ENCODE data around the gene CNN2. TPM values are rescaled to one million over a fixed set of nuclear protein-coding genes. Genes with fewer than 3 reads are reported as not detected.

CNN2 gene
- total RNA-seq, 1 donor from 2014 or later: 436 TPM

GRCh38 chr19:1047696-1048147, 21.3 kb downstream of the CNN2 start:
- intact Hi-C loops (cut with micrococcal nuclease): no loop called here

GRCh38 chr19:1049106-1049505, 22.7 kb downstream of the CNN2 start:
- intact Hi-C loops (cut with micrococcal nuclease): no loop called here

GRCh38 chr19:1049800-1050199, 23.4 kb downstream of the CNN2 start:
- intact Hi-C loops (cut with micrococcal nuclease): no loop called here

GRCh38 chr19:1050989-1051788, 24.8 kb downstream of the CNN2 start:
- intact Hi-C loops (cut with micrococcal nuclease): no loop called here

GRCh38 chr19:1051791-1052190, 25.4 kb downstream of the CNN2 start:
- intact Hi-C loops (cut with micrococcal nuclease): no loop called here

- intact Hi-C loops (cut with micrococcal nuclease): no loop called here
Measured at GRCh38 chr19:1052349-1052975, 26.1 kb downstream of the CNN2 start.

- intact Hi-C loops (cut with micrococcal nuclease): no loop called here
Measured at GRCh38 chr19:1053176-1054101, 27.0 kb downstream of the CNN2 start.

GRCh38 chr19:1054102-1055027, 28.0 kb downstream of the CNN2 start:
- intact Hi-C loops (cut with micrococcal nuclease): no loop called here

GRCh38 chr19:1055028-1055425, 28.6 kb downstream of the CNN2 start:
- intact Hi-C loops (cut with micrococcal nuclease): no loop called here

GRCh38 chr19:1055886-1056620, 29.6 kb downstream of the CNN2 start:
- intact Hi-C loops (cut with micrococcal nuclease): no loop called here

GRCh38 chr19:1057176-1057855, 30.9 kb downstream of the CNN2 start:
- intact Hi-C loops (cut with micrococcal nuclease): no loop called here

GRCh38 chr19:1058112-1058511, 31.7 kb downstream of the CNN2 start:
- intact Hi-C loops (cut with micrococcal nuclease): no loop called here

GRCh38 chr19:1060689-1061088, 34.3 kb downstream of the CNN2 start:
- intact Hi-C loops (cut with micrococcal nuclease): no loop called here

GRCh38 chr19:1061987-1062386, 35.6 kb downstream of the CNN2 start:
- intact Hi-C loops (cut with micrococcal nuclease): no loop called here

GRCh38 chr19:1062387-1063029, 36.1 kb downstream of the CNN2 start:
- intact Hi-C loops (cut with micrococcal nuclease): loop anchor here (1.0 kb wide), 2 partner anchors 20 to 71 kb away; no protein-coding TSS in a partner anchor

- intact Hi-C loops (cut with micrococcal nuclease): loop anchor here (1.0 kb wide), 2 partner anchors 19 to 72 kb away; no protein-coding TSS in a partner anchor
Measured at GRCh38 chr19:1063030-1063908, 36.9 kb downstream of the CNN2 start.

- intact Hi-C loops (cut with micrococcal nuclease): loop anchor here (1.0 kb wide), 2 partner anchors 18 to 73 kb away; no protein-coding TSS in a partner anchor
Measured at GRCh38 chr19:1063909-1064660, 37.7 kb downstream of the CNN2 start.
